ENCODE data around the gene SSR4. TPM values are rescaled to one million over a fixed set of nuclear protein-coding genes. Genes with fewer than 3 reads are reported as not detected.

Gene SSR4
- total RNA-seq, 3 donors from 2014 or later (not counting 1 experiment from before 2014, with no cell fraction given) = 160 to 280 (median 189) TPM

- H3K27ac Mint-ChIP-seq = no peak overlapping the region
- no peaks in the 10 kb centered on the region for H3K9me3 Mint-ChIP-seq
- H3K4me1 Mint-ChIP-seq = peaks cover 0 to 9% of the 10 kb centered on the region in 2 donors
- Histone ChIP-seq H3K27me3 (ENCODE audit: control insufficient read depth, insufficient read depth, low read length) (peaks cover 2% of the 10 kb centered on the region), H3K36me3 (ENCODE audit: control insufficient read depth, insufficient read depth, low read length) (peaks cover 8% of the 10 kb centered on the region), H3K9me3 (ENCODE audit: control insufficient read depth, insufficient read depth, low read length) (no peaks in the 10 kb centered on the region), H3K4me1 (ENCODE audit: control insufficient read depth, insufficient read depth, low read length) (peaks cover 12% of the 10 kb centered on the region), H3K27ac (ENCODE audit: low read length) (no peak overlapping the region), H3K4me3 (ENCODE audit: low read length) (no peak overlapping the region)
- 97% methylated on average over 13 of the region's 14 CpGs for WGBS (ENCODE audit: insufficient coverage)
- no peaks in the 10 kb centered on the region for H3K36me3 Mint-ChIP-seq
- TF ChIP-seq CTCF (IDR thresholded peaks at IDR 0.05) = no peak
- DNase-seq = no peak
- ATAC-seq = no peak
- intact Hi-C loops (cut with micrococcal nuclease) = no loop called here
- H3K27me3 Mint-ChIP-seq (ENCODE audit: low read depth in 2 of 2) = peaks cover 9% of the 10 kb centered on the region in 2 donors
- H3K4me3 Mint-ChIP-seq = no peak overlapping the region
These were observed 11.6 kb upstream of the SSR4 start for GRCh38 chrX:153782871-153783270.

GRCh38 chrX:153783378-153784013 lies 11.0 kb upstream of the SSR4 start:
- peaks cover 8% of the 10 kb centered on the region for H3K36me3 ChIP-seq (ENCODE audit: control insufficient read depth, insufficient read depth, low read length)
- DNase-seq (no peak), ATAC-seq (no peak)
- H3K9me3 ChIP-seq (ENCODE audit: control insufficient read depth, insufficient read depth, low read length) = no peaks in the 10 kb centered on the region
- Mint-ChIP-seq H3K27me3 (ENCODE audit: low read depth in 2 of 2) (peaks cover 9% of the 10 kb centered on the region in 2 donors), H3K27ac (no peak overlapping the region), H3K4me1 (peaks cover 0 to 9% of the 10 kb centered on the region in 2 donors), H3K4me3 (no peak overlapping the region), H3K36me3 (no peaks in the 10 kb centered on the region), H3K9me3 (no peaks in the 10 kb centered on the region)
- TF ChIP-seq CTCF (IDR thresholded peaks at IDR 0.05) = no peak
- peaks cover 12% of the 10 kb centered on the region for H3K4me1 ChIP-seq (ENCODE audit: control insufficient read depth, insufficient read depth, low read length)
- no peak overlapping the region for H3K27ac ChIP-seq (ENCODE audit: low read length)
- H3K27me3 ChIP-seq (ENCODE audit: control insufficient read depth, insufficient read depth, low read length) = peaks cover 2% of the 10 kb centered on the region
- no peak overlapping the region for H3K4me3 ChIP-seq (ENCODE audit: low read length)
- 73% methylated on average over 23 of the region's 24 CpGs for WGBS (ENCODE audit: insufficient coverage)
- intact Hi-C loops (cut with micrococcal nuclease) = no loop called here

- Histone ChIP-seq H3K27ac (ENCODE audit: low read length) (no peak overlapping the region), H3K36me3 (ENCODE audit: control insufficient read depth, insufficient read depth, low read length) (peaks cover 12% of the 10 kb centered on the region), H3K4me1 (ENCODE audit: control insufficient read depth, insufficient read depth, low read length) (peaks cover 12% of the 10 kb centered on the region), H3K27me3 (ENCODE audit: control insufficient read depth, insufficient read depth, low read length) (peaks cover 2% of the 10 kb centered on the region), H3K4me3 (ENCODE audit: low read length) (no peak overlapping the region), H3K9me3 (ENCODE audit: control insufficient read depth, insufficient read depth, low read length) (no peaks in the 10 kb centered on the region)
- Mint-ChIP-seq H3K27me3 (ENCODE audit: low read depth in 2 of 2) (peaks cover 9% of the 10 kb centered on the region in 2 donors), H3K4me1 (peaks cover 0 to 9% of the 10 kb centered on the region in 2 donors), H3K36me3 (no peaks in the 10 kb centered on the region), H3K4me3 (no peak overlapping the region), H3K9me3 (no peaks in the 10 kb centered on the region), H3K27ac (no peak overlapping the region)
- WGBS (ENCODE audit: insufficient coverage) = 93% methylated on average over 25 of the region's 27 CpGs
- intact Hi-C loops (cut with micrococcal nuclease) = no loop called here
- ATAC-seq = no peak
- no peak for TF ChIP-seq CTCF (IDR thresholded peaks at IDR 0.05)
- no peak for DNase-seq
These were observed 10.0 kb upstream of the SSR4 start for GRCh38 chrX:153784325-153784967.
